ENCODE measurements around the gene JMJD8.

JMJD8 gene

DNA sequence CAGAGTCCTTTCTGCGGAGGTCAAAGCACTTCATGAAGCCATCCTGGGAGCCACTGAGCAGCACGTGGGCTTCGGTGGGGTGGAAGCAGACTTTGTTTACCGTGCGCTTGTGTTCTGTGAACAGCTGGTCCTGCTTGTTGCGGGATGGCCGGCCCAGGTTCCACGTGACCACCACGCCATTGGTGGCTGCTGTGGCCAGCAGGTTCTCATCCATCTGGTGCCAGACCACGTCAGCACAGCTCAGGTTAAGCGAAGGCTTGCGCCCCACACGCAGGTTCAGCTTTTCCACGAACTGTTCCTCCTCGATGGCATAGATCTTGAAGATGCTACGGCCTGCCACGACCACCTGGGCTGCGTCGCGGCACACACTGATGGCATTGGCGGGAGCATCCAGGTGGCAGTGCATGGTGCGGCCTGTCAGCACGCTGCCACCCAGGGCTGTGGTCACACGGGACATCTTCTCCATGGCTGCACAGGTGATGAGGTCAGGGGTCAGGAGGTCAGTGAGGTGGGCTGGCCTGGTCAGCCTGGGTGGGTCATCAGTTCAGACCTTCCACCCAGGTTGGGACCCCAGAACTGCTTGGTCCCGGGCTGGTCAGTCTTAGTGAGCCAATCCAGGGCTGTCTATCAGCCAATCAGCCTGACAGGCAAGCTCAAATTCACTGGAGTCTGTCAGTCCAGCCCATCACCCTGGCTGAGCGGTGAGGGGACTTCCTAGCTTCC, 5.2 kb upstream of the JMJD8 start:
- no peak for DNase-seq

DNA sequence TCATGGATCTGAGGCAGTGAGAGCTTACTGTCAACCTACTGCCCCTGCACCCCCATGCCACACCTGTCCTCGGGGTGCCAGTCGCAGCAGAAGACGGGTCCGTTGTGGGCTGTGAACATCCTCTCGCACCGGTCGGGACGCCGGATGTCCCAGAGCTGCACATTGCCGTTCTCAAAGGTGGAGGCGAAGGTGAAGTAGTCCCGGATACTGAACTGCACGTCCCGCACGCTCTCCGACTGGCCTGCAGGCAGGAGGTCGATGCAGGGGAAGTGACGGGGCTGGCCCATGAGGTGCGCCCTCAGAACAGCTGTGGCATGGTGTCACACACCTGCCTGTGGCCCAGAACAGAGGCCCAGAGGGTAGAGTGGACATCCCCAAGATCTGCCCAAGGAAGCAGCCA, 3.4 kb upstream of the JMJD8 start:
- no peak for DNase-seq

DNA sequence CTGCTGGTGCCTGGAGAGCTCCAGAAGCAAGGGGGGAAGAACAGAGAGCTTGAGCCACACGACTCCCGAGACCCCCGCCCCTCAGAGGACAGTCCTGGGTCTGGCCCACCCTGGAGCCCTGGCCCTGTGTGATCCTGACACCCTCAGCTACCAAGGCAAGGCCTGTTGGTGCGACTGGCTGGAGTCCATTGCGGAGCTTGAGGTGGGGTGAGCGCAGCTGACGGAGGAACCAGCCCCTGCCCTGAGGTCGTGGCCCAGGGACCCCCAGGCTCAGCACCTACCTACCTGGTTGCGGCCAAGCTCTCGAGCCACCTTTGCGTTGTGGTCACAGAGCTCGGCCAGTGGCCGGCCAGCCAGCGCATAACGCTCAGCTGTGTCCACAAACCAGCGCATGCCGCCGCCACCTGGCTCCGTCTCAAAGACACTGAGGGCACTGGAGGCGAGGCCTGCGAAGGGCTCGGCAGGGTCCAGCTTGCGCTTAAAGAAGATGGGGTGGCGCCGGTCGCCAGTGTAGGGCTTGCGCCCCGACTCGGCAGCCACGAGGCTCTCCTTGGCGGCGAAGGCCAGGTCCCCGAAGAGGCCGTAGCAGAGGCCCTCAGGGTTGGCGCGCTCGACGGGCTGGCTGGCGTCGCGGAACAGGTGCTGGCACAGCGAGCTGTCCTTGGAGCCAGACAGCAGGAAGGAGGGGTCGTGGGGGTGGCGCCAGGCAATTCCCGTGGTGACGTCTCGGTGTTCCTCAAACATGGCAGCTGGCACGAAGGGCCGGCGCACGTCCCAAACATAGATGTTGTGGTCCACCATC, 2.5 kb upstream of the JMJD8 start:
- DNase-seq: no peak

DNA sequence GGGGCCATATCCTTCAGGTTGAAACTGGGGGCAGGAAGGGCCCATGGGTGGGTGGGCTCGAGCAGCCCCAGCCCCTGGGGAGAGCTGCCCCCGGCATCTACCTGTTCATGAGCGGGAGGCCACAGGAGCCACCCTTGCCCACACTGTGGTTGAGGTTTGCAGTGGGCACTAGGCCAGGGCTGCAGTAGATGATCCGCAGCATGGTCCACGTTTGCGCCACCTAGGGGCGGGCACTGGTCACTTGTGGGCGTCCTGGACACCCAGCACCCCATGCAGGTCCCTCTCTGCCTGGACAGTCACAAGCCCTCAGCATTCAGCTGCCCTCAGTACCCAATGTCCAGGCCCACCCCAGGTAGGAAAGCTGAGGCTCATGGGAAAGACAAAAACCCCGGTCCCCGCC, 1.8 kb upstream of the JMJD8 start:
- DNase-seq: no peak

DNA sequence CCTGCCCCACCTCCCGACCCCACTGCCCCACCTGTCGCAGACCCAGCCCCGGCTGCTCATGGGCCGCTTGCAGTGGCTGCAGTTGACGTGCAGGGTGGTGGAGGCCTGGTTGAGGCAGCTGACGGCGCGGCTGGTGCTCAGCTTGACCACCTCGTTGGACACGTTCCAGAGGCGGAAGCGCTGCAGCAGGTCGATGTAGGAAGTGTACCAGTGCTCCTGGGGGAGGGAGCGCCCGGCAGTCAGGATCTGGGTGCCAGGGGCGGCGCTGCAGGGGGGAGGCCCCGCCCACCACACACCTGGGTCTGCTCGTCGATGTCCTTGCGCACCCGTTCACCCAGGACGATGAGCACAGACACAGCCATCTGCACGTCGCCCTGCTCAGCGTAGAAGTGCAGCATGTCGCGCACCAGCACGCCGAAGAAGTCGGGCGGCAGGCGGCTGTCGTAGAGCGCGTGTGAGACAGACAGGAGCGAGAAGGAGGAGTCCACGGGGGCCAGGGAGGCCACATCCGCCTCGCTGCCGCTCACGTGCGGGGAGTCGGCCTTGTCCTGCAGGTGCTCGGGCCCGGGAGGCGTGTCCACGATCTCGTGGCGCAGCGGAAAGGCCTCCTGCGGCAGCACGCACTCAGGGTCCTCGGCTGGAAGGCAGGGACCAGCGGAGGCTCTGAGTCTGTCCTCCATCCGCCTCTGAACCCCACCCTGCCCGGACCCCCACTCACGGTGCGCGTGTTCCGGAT, 995 bp upstream of the JMJD8 start:
- no peak for DNase-seq

DNA sequence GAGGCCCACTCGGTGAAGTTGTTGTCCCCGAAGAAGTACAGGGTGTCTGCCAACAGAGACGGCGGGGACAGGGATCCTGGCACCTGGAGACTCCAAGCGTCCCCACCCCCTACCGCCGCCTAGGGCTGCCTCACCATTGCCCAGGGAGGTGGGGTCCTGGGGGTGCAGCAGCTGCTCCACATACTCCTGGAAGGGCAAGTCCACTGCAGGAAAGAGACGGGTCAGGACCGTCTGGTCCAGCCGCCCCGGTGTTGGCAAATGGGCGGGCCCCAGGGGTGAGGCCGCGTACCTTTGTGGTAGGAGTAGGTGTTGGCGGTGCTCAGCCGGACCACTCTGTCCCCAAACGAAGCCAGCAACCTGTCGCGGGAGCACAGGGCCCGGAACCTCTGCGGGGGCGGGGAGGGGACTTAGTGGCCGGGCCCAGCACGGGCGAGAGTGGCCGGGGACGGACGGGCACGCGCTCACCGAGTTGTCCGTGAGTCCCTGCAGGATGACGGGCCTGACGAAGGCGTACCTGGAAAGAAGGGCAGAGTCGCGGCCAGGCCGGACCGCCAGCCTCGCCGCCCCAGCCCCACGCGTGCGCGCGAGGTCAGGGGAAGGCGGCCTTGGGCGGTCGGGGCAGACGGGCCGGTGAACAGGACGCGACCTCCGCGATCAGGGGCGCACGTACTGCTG, 601 bp downstream of the JMJD8 start:
- DNase-seq: no peak

DNA sequence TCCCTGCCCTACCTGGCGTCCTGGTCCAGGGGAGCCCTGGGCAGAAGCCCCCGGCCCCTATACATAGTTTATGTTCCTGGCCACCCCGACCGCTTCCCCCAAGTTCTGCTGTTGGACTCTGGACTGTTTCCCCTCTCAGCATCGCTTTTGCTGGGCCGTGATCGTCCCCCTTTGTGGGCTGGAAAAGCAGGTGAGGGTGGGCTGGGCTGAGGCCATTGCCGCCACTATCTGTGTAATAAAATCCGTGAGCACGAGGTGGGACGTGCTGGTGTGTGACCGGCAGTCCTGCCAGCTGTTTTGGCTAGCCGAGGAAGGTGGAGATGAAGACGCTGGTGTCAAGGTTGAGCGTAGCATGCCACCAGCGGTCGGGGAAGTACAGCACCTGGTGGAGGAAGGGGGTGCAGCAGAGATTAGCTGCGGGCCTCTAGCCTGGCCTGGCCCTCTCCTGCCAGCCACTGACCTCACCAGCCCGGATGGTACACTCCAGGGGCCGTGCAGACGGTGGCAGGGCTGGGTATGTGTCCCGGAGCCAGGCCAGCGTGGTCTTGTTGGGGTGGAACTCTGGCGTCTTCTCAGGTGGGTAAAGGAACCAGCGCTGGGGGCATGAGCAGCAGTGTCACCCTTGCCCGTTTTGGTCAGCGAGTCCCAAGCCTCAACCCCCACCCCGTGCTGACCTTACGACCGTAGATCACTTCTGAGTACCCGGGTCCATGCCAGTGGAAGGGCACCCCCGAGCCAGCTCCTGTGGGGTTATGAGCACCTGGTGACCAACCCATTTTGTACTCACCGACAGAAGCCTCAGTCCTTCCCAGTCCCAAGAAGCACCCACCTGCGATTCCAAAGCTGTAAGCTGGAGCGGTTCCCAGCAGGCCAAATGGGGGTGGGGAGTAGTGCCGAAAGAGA, 1.4 kb downstream of the JMJD8 start:
- no peak for DNase-seq

DNA sequence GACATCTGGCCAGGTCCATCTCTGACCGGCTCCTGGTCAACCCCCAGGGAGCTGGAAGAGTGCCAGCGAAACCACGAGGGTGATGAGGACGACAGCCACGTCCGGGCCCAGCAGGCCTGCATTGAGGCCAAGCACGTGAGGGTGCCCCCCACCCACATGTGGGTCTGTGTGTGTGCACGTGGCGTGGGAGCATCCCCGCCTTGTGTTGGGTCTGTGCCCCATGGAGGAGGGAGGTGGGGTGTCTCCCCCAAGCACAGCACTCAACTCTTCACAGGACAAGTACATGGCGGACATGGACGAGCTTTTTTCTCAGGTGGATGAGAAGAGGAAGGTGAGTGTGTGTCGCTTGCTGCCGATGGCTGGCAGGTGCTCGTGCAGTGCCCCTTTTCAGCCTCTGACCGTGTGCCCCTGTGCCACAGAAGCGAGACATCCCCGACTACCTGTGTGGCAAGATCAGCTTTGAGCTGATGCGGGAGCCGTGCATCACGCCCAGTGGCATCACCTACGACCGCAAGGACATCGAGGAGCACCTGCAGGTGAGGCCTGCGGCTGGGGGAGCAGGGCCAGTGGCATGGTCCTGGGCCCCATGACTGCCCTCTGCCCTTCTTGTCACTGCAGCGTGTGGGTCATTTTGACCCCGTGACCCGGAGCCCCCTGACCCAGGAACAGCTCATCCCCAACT, 2.2 kb downstream of the JMJD8 start:
- DNase-seq: no peak

DNA sequence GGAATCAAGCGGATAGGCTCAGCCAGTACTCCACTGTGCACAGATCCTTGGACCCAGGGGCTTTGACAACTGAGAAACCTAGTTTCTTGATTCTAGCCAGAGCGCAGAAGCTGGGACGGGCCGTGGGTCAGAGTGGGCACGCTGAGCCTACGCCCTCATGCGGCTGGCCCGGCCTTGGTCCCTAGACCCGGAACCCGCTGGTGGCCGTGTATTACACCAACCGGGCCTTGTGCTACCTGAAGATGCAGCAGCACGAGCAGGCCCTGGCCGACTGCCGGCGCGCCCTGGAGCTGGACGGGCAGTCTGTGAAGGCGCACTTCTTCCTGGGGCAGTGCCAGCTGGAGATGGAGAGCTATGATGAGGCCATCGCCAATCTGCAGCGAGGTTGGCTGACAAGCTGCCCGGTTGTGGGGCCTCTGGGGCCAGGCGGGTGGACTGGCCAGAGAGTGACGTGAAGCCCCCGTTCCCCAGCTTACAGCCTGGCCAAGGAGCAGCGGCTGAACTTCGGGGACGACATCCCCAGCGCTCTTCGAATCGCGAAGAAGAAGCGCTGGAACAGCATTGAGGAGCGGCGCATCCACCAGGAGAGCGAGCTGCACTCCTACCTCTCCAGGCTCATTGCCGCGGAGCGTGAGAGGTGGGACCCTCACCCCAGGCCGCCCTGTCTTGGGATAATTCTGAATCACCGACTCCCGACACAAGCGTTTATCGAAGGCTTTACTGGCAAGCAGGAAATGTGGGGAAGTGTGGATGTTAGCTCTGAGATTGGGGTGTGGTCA, 3.0 kb downstream of the JMJD8 start:
- DNase-seq: no peak

DNA sequence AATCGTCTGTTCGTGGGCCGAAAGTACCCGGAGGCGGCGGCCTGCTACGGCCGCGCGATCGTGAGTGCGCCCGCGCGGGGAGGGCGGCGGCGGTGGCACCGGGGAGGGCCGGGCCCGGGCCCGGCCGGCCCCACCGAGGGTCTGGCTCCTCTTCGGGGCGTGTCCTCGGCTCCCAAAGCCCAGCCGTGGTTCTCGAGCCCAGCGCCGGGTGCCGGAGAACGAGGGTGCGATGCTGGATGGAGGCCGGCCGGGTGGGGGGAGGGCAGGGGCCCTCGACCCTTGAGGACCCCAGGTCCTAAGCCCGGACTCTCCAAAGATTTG, 3.5 kb downstream of the JMJD8 start:
- DNase-seq: no peak

DNA sequence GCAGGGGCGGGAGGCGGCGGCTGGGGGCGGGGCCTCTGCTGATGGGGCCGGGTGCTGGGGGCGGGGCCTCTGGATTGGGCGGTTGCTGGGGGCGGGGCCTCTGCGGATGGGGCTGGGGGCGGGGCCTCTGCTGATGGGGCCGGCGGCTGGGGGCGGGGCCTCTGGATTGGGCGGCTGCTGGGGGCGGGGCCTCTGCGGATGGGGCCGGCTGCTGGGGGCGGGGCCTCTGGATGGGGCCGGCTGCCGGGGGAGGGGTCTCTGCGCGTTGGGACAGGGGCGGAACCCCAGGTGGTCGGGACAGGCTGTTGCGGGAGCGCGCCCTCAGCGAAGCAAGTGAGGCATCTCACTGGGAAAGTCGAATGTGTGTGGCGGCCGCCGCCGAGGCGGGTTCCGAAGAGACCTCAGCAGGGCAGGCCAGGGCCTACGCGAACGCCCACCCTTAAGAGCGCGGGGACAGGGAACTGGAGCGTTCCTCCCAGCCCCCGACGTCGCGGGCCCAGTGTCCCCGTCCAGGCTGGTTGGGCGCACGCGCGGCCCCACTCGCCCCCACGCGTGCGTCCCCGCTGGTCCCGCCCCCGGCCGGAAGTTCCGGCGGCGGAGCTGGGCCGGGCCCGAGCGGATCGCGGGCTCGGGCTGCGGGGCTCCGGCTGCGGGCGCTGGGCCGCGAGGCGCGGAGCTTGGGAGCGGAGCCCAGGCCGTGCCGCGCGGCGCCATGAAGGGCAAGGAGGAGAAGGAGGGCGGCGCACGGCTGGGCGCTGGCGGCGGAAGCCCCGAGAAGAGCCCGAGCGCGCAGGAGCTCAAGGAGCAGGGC, 4.1 kb downstream of the JMJD8 start, which contains the start of gene STUB1:
TSS of gene STUB1 (plus strand) at position 597 of the 811 bp plus-strand sequence. CDS start at position 713, 116 bp downstream.
- peak; percentile 80 to 90 (median 85) for DNase-seq

DNA sequence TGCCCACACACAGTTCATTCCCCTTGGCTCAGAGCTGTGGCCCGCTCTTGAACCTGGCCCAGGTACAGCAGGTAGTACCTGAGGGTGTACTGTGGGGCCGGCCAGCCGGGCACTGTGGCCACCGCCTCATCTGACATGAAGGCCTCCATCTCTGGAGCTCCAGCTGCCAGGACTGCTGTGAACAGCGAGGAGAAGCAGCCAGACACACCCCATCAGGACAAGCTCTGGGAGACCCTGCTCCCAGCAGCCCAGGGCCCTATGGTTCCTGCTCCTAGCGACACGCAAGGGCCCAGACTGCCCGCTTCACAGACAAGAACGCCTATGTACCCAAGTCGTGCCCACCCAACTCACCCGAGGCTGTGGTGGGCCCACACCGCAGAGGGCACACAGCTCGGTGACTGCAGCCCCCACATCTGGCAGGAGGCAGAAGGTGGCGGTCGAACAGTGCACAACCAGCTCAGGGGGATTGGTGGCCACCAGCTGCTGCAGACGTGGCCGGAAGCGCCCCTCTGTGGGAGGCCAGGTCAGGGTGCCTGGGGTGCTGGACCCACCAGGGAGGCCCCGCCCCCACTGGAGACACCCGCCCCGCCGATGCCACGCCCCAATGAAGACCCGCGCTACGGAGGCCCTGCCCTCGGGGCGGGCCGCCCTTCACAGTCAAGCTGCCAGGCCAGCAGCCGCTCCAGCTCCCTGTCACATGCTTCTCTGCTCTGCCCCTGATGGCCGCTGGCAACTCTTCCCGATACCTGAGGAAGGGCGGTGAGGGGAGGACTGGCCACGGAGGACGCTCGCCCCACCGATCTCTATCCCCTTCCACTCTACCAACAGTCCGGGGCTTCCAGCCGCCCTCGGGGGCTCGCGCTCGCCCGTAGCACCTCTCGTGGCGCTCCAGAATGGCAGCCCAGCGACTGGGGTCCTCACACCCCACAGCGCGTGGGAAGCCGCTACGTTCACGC, 5.0 kb downstream of the JMJD8 start:
- peak in 3 of 5 donors; percentile 49 to 53 (median 51) for DNase-seq

DNA sequence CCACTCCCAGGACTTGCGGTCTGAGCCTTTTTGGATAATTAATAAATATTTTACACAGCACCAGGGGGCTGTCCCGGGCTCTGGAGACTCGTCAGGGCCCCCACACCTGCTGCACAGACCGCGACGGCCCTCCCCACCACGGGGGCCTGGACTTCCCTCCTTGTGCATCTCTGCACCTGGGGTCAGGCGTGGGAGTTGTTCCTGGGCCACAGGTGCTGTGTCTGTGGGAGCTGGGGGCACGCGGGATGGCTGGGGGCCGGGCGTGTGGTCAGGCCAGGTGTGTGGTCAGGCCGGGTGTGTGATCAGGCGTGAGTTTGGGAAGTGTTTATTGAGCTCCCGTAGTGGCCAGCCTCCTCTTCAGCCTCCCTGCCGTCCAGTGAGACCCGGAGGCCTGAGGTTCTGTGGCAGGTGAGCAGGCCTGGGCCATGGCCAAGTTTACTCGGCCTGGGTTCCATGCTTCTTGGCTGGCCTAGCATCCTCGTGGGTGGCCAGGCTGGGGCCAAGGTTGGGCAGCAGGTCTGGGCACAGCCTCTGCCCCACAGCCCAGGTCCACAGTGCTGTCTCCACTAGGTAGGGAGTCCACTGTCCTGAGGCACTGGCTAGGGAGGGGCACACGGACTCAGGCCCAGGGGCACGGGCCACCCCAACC, 5.8 kb downstream of the JMJD8 start:
- DNase-seq: no peak

DNA sequence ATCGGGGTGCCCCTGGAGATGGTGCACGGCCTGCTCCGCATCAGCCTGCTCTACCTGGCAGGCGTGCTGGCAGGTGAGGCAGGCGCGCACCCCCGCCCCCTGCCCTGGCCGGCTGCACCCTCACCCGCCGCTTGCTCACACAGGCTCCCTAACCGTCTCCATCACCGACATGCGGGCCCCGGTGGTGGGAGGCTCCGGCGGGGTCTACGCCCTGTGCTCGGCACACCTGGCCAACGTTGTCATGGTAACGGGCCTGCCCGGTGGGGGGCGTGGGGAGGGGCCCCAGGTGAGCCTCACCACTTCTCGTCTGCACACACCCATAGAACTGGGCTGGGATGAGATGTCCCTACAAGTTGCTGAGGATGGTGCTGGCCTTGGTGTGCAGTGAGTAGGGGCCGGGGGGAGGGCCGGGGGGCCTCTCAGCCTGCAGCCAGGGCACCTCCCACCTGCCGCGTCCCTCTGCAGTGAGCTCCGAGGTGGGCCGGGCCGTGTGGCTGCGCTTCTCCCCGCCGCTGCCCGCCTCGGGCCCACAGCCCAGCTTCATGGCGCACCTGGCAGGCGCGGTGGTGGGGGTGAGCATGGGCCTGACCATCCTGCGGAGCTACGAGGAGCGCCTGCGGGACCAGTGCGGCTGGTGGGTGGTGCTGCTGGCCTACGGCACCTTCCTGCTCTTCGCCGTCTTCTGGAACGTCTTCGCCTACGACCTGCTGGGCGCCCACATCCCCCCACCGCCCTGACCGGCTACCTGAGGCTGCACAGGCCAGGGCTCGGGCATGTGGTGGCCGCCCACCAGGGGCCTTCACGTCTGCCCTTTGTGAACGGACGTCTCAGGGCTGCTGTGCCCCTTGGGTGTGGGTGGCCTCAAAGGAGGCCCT, 6.6 kb downstream of the JMJD8 start:
- no peak for DNase-seq

DNA sequence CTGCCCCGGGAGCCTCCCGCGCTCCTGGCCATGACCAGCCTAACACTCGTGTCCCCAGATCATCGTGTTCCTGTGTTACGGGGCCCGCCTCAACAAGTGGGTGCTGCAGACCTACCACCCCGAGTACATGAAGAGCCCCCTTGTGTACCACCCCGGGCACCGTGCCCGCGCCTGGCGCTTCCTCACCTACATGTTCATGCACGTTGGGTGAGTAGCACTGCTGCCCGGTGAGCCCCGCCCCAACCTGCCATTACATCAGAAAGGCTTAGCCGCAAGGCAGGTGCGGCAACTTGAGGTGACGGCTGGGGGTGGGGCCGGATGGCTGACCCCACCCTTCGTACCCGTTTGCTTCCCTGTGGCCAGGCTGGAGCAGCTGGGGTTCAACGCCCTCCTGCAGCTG, 7.2 kb downstream of the JMJD8 start:
- peak in 1 of 5 donors; percentile 45 for DNase-seq

DNA sequence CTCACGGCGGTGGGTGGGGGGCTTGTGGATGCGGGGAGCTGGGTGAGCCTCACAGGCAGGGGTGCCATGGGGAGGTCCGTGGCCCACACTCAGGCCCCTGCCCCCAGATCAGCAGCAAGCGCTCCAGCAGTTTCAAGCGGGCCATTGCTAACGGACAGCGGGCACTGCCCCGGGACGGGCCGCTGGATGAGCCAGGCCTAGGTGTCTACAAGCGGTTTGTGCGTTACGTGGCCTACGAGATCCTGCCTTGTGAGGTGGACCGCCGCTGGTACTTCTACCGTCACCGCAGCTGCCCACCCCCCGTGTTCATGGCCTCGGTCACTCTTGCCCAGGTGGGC, 7.6 kb downstream of the JMJD8 start:
- DNase-seq: no peak
